ENCODE results near the gene RAB40AL. TPM values are rescaled to one million over a fixed set of nuclear protein-coding genes. Genes with fewer than 3 reads are reported as not detected.
"Not testable (repeated sequence)": the region's sequence is repeated elsewhere in the genome, so short reads cannot be mapped to it uniquely, and the experiment has no call there.

RAB40AL gene
- total and polyA plus RNA-seq, 11 donors, result 0.10 to 0.63 (median 0.23) TPM; not detected in 6

DNA sequence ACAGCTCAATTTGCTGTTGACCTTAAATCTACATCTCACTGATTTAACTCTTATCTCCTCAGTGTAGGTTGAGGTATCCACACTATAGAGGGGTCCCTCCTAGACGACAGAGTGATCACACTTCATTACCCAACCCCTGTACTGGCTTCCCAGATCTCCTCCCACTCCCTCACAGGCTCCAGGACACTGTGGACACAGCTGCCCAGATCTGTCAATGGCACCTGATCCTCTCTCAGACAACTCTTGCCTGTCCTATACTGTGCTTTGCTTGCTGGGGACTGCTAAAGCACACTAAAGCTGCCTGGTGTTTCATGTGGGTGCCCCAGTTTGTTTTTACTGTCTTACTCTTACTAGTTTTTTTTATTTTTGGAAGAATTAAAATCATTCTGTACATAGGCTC, 27.9 kb downstream of the RAB40AL start:
- ATAC-seq (no peak), DNase-seq (no peak)
- Histone ChIP-seq H3K4me3 (no peak overlapping the region), H3K27ac (no peak overlapping the region), H3K9me3 (peaks cover 0 to 18% (median 5%) of the 10 kb centered on the region in 12 donors), H3K27me3 (peaks cover 0 to 13% (median 0%) of the 10 kb centered on the region in 9 donors), H3K4me1 (no peaks in the 10 kb centered on the region), H3K36me3 (no peaks in the 10 kb centered on the region)
- TF ChIP-seq CTCF (IDR thresholded peaks at IDR 0.05) (no peak), POLR2A (IDR thresholded peaks at IDR 0.05) (no peak)
- intact Hi-C loops (cut with DNase I), result no loop called here
- 4 to 24% (median 15%) methylated on average over 1 of the region's 1 CpG for WGBS, 4 donors

GRCh38 chrX:102966701-102967100, 29.6 kb downstream of the RAB40AL start:
- WGBS, 4 donors, result 68 to 97% (median 85%) methylated on average over 3 of the region's 3 CpGs
- DNase-seq (no peak), ATAC-seq (no peak)
- H3K9me3 ChIP-seq, result peaks cover 0 to 36% (median 12%) of the 10 kb centered on the region in 12 donors
- no peak overlapping the region for H3K4me3 ChIP-seq
- intact Hi-C loops (cut with DNase I), result no loop called here
- H3K27ac ChIP-seq, result no peak overlapping the region
- no peaks in the 10 kb centered on the region for H3K4me1 ChIP-seq
- peaks cover 0 to 13% (median 0%) of the 10 kb centered on the region in 9 donors for H3K27me3 ChIP-seq
- TF ChIP-seq CTCF (IDR thresholded peaks at IDR 0.05) (no peak), POLR2A (IDR thresholded peaks at IDR 0.05) (no peak)
- no peaks in the 10 kb centered on the region for H3K36me3 ChIP-seq

DNA sequence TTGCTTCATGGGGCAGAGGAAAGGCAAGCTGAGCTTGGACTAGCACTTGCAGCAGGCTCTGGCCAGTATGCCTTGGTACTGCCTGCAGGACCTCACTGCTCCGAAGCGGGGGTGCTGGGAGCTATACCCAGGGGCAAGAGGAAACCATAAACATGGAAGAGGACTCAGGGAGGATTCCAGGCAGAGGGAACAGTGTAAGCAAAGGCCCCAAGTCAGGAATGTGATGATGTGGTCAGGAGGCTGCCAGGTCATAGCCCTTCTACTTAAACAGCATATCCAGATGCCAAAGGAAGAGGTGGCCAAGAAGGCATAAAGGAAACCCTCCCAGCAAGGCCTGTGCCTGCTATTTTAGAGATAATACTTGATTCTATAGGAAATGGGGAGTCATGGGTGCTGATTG, 31.1 kb downstream of the RAB40AL start:
- ATAC-seq (no peak), DNase-seq (no peak)
- Histone ChIP-seq H3K36me3 (no peaks in the 10 kb centered on the region), H3K9me3 (peaks cover 0 to 47% (median 14%) of the 10 kb centered on the region in 12 donors), H3K27ac (no peak overlapping the region), H3K4me1 (no peaks in the 10 kb centered on the region), H3K27me3 (peaks cover 0 to 9% (median 0%) of the 10 kb centered on the region in 9 donors), H3K4me3 (no peak overlapping the region)
- intact Hi-C loops (cut with DNase I), result no loop called here
- TF ChIP-seq CTCF (IDR thresholded peaks at IDR 0.05), result no peak
- WGBS, 4 donors, result 71 to 100% (median 91%) methylated on average over 2 of the region's 2 CpGs

GRCh38 chrX:102971536-102971935, 34.5 kb downstream of the RAB40AL start:
- peaks cover 0 to 47% (median 14%) of the 10 kb centered on the region in 12 donors for H3K9me3 ChIP-seq
- DNase-seq; ATAC-seq; intact Hi-C loops (cut with DNase I); H3K36me3 ChIP-seq; H3K4me1 ChIP-seq; H3K27ac ChIP-seq; H3K27me3 ChIP-seq; H3K4me3 ChIP-seq: not testable (repeated sequence)

DNA sequence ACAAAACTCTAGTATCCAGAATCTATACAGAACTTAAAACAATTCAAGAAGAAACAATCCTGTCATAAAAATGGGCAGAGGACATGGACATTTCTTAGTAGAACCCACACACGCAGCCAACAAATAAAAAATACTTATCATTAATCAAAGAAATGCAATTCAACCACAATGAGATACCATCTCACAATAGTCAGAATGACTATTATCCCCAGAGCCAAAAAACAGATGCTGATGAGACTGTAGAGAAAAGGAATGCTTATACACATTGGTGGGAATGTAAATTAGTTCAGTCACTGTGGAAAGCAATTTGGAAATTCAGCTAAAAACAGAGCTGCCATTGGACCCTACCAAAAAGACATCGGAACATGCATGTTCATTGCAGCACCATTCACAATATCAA, 37.9 kb downstream of the RAB40AL start:
- no peak overlapping the region for H3K4me3 ChIP-seq
- TF ChIP-seq POLR2A (IDR thresholded peaks at IDR 0.05), result no peak
- TF ChIP-seq CTCF (IDR thresholded peaks at IDR 0.05), result no peak
- H3K27me3 ChIP-seq, result peaks cover 0 to 6% (median 0%) of the 10 kb centered on the region in 9 donors
- no peak overlapping the region for H3K27ac ChIP-seq
- DNase-seq (no peak), ATAC-seq (no peak)
- WGBS, 4 donors, result 77 to 97% (median 89%) methylated on average over 2 of the region's 2 CpGs
- H3K4me1 ChIP-seq, result no peaks in the 10 kb centered on the region
- intact Hi-C loops (cut with DNase I), result no loop called here
- H3K36me3 ChIP-seq, result no peaks in the 10 kb centered on the region
- peaks cover 0 to 28% (median 8%) of the 10 kb centered on the region in 12 donors for H3K9me3 ChIP-seq

Measured in heart left ventricle (tissue), 16 donors.